Peyer's patch (tissue), 4 donors: ENCODE measurements around the gene CLDN24.

ENCODE experiments used
- CTCF ChIP-seq, 6 experiments: fragments of 450-650 bp in 4 of 6; fragments of 200-600 bp in 2 of 6; sonication (generic) in 1 of 6; IDR thresholded peaks; one replicate each; pipeline ENCODE4 v1.5.1; 2017 to 2019; ENCODE audit warnings: antibody characterized with exemption in 6 of 6, mild to moderate bottlenecking in 3 of 6, moderate library complexity in 1 of 6
- POLR2A ChIP-seq, 2 donors: fragments of 450-650 bp; IDR thresholded peaks; one replicate each; pipeline ENCODE4 v1.5.1; 2017; ENCODE audit warnings: antibody characterized with exemption in 2 of 2, mild to moderate bottlenecking in 2 of 2, moderate library complexity in 2 of 2

GRCh38 chr4:183369073-183369472, 46.8 kb upstream of the CLDN24 start:
- TF ChIP-seq POLR2A (IDR thresholded peaks at IDR 0.05) (no peak), CTCF (IDR thresholded peaks at IDR 0.05) (no peak)
